Hepatocyte (in vitro differentiated cells): ENCODE results near the gene SETD4.

Source experiments
- EZH2phosphoT487 ChIP-seq: fragments of 200-600 bp; sonication (generic); IDR thresholded peaks from one replicate; pipeline ENCODE4 v1.6.1; 2018; ENCODE audit warnings: antibody characterized with exemption, mild to moderate bottlenecking, low read depth, moderate library complexity; ENCODE audit not compliant: unreplicated experiment, severe bottlenecking
- TF ChIP-seq, protein P1 (sequence below): fragments of 200-600 bp; sonication (generic); IDR thresholded peaks from 2 replicates; pipeline ENCODE4 v1.5.1; 2016; ENCODE audit warnings: antibody characterized with exemption, mild to moderate bottlenecking; ENCODE audit not compliant: poor library complexity

DNA sequence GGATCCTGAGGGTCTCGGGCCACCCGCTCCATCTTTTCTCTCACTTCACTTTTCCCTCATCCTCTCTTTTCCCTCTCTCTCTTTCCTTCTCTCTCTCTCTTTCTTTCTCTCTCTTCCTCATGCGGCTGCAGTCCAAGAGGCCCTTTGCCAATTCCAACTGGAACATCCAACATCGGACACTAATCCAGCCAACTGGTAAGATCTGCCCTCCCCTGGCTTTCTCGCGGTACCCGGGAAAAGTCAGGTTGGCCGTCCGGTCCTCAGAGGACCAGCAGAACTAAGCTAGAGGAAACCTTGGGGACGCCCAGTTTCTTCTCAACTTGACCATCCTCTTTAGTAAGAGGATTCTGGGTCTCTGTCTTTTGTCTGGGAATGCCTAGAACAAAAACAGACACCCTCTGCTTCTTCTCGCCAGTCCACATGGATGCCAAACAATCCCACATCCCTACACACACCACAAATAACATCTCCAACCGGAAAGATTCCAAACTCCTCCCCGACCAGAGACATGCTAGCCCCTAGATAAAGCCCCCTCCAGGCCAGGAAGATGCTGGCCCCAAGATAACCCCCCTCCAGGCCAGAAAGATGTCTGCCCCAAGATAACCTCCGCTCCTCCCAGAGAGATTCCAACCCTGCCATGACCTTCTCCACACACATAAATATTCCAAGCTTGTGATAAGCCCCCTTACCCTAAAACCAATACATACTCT is 3.2 kb upstream of the SETD4 start:
- no peak for TF ChIP-seq EZH2phosphoT487
- TF ChIP-seq, protein P1, sequence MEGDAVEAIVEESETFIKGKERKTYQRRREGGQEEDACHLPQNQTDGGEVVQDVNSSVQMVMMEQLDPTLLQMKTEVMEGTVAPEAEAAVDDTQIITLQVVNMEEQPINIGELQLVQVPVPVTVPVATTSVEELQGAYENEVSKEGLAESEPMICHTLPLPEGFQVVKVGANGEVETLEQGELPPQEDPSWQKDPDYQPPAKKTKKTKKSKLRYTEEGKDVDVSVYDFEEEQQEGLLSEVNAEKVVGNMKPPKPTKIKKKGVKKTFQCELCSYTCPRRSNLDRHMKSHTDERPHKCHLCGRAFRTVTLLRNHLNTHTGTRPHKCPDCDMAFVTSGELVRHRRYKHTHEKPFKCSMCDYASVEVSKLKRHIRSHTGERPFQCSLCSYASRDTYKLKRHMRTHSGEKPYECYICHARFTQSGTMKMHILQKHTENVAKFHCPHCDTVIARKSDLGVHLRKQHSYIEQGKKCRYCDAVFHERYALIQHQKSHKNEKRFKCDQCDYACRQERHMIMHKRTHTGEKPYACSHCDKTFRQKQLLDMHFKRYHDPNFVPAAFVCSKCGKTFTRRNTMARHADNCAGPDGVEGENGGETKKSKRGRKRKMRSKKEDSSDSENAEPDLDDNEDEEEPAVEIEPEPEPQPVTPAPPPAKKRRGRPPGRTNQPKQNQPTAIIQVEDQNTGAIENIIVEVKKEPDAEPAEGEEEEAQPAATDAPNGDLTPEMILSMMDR: no peak
